SU-DHL-6 (cell line): ENCODE data around the gene ANXA5.

Experiments
- H2AFZ ChIP-seq: fragments of 200-600 bp; sonication (generic); 2 replicates; pipeline ENCODE4 v1.6.1; 2014; ENCODE audit warnings: low read depth, mild to moderate bottlenecking, moderate library complexity, mixed read lengths, antibody characterized with exemption, low read length; ENCODE audit not compliant: severe bottlenecking
- H3F3A ChIP-seq: fragments of 200-600 bp; shearing (Covaris generic); 2 replicates; pipeline ENCODE4 v1.6.0; 2016; ENCODE audit warnings: antibody characterized with exemption, mild to moderate bottlenecking; ENCODE audit not compliant: insufficient read depth
- H3K27ac ChIP-seq: fragments of 200-600 bp; sonication (generic); 2 replicates; pipeline ENCODE4 v1.5.1; 2016; ENCODE audit warnings: low read depth, mild to moderate bottlenecking, low read length, moderate library complexity, mixed read lengths
- H3K27me3 ChIP-seq: fragments of 200-600 bp; sonication (generic), shearing (Covaris generic); 2 replicates; pipeline ENCODE4 v1.6.0; 2014; ENCODE audit warnings: mild to moderate bottlenecking, low read length
- H3K36me3 ChIP-seq: fragments of 200-600 bp; sonication (generic); 2 replicates; pipeline ENCODE4 v1.6.1; 2014; ENCODE audit warnings: mild to moderate bottlenecking, low read length, mixed read lengths
- H3K4me2 ChIP-seq: fragments of 300-600, 200-600 bp; shearing (Covaris generic), sonication (generic); 2 replicates; pipeline ENCODE4 v1.6.0; 2014; ENCODE audit warnings: low read length, low read depth, mild to moderate bottlenecking; ENCODE audit not compliant: poor library complexity, severe bottlenecking
- H3K4me3 ChIP-seq: fragments of 200-600 bp; sonication (generic); 2 replicates; pipeline ENCODE4 v1.5.1; 2014; ENCODE audit warnings: antibody characterized with exemption, low read length, mild to moderate bottlenecking, mixed read lengths; ENCODE audit not compliant: insufficient read depth, poor library complexity, severe bottlenecking
- H3K79me2 ChIP-seq: fragments of 200-600 bp; sonication (generic); 2 replicates; pipeline ENCODE4 v1.6.1; 2014; ENCODE audit warnings: mild to moderate bottlenecking, low read length, moderate library complexity; ENCODE audit not compliant: insufficient read depth
- H3K9ac ChIP-seq: fragments of 200-600 bp; sonication (generic); 2 replicates; pipeline ENCODE4 v1.7.0; 2014; ENCODE audit warnings: mild to moderate bottlenecking, low read length
- H3K9me2 ChIP-seq: fragments of 200-600 bp; sonication (generic); replicated peaks from 2 replicates; pipeline ENCODE4 v1.6.1; 2014; ENCODE audit warnings: low read length; ENCODE audit not compliant: insufficient read depth
- H3K9me3 ChIP-seq: fragments of 200-600 bp; sonication (generic); 2 replicates; pipeline ENCODE4 v1.6.1; 2014; ENCODE audit warnings: low read length, mixed read lengths; ENCODE audit not compliant: insufficient read depth
- H4K20me1 ChIP-seq: fragments of 200-600 bp; sonication (generic); 2 replicates; pipeline ENCODE4 v1.6.1; 2014; ENCODE audit warnings: low read depth, mild to moderate bottlenecking, antibody characterized with exemption, low read length, moderate library complexity, mixed read lengths
- EZH2phosphoT487 ChIP-seq: fragments of 200-600 bp; sonication (generic), shearing (Covaris generic); conservative IDR thresholded peaks from 2 replicates; pipeline ENCODE4 v1.6.1; 2018; ENCODE audit warnings: mild to moderate bottlenecking, antibody characterized with exemption, low read length, moderate library complexity, mixed read lengths
- TF ChIP-seq, protein P1 (sequence below): fragments of 200-600 bp; sonication (generic); IDR thresholded peaks from one replicate; pipeline ENCODE4 v1.5.1; 2017; ENCODE audit warnings: antibody characterized with exemption, mild to moderate bottlenecking, low read length, moderate library complexity; ENCODE audit not compliant: insufficient read depth, poor library complexity, severe bottlenecking

ANXA5 gene

GRCh38 chr4:121642876-121643585 is 53.7 kb downstream of the ANXA5 start:
- no peaks in the 10 kb centered on the region for H3K36me3 ChIP-seq
- no peak overlapping the region for H3K4me2 ChIP-seq
- H3K79me2 ChIP-seq, result no peaks in the 10 kb centered on the region
- H2AFZ ChIP-seq, result no peak overlapping the region
- H4K20me1 ChIP-seq, result no peaks in the 10 kb centered on the region
- no peaks in the 10 kb centered on the region for H3K9me2 ChIP-seq
- TF ChIP-seq EZH2phosphoT487, result no peak
- TF ChIP-seq, protein P1, sequence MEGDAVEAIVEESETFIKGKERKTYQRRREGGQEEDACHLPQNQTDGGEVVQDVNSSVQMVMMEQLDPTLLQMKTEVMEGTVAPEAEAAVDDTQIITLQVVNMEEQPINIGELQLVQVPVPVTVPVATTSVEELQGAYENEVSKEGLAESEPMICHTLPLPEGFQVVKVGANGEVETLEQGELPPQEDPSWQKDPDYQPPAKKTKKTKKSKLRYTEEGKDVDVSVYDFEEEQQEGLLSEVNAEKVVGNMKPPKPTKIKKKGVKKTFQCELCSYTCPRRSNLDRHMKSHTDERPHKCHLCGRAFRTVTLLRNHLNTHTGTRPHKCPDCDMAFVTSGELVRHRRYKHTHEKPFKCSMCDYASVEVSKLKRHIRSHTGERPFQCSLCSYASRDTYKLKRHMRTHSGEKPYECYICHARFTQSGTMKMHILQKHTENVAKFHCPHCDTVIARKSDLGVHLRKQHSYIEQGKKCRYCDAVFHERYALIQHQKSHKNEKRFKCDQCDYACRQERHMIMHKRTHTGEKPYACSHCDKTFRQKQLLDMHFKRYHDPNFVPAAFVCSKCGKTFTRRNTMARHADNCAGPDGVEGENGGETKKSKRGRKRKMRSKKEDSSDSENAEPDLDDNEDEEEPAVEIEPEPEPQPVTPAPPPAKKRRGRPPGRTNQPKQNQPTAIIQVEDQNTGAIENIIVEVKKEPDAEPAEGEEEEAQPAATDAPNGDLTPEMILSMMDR, result no peak
- no peaks in the 10 kb centered on the region for H3K9me3 ChIP-seq
- no peaks in the 10 kb centered on the region for H3F3A ChIP-seq
- H3K27me3 ChIP-seq, result no peaks in the 10 kb centered on the region
- H3K4me3 ChIP-seq, result no peak overlapping the region
- H3K27ac ChIP-seq, result no peak overlapping the region
- H3K9ac ChIP-seq, result no peak overlapping the region

GRCh38 chr4:121642292-121642691 is 54.5 kb downstream of the ANXA5 start:
- Histone ChIP-seq H3K9me3 (no peaks in the 10 kb centered on the region), H3K27me3 (no peaks in the 10 kb centered on the region), H3K9me2 (no peaks in the 10 kb centered on the region), H2AFZ (no peak overlapping the region), H3K4me3 (no peak overlapping the region), H3F3A (no peaks in the 10 kb centered on the region), H3K9ac (no peak overlapping the region), H3K36me3 (no peaks in the 10 kb centered on the region), H3K79me2 (no peaks in the 10 kb centered on the region), H3K27ac (no peak overlapping the region), H3K4me2 (no peak overlapping the region), H4K20me1 (no peaks in the 10 kb centered on the region)
- TF ChIP-seq EZH2phosphoT487, result no peak
- TF ChIP-seq, protein P1, result no peak

DNA sequence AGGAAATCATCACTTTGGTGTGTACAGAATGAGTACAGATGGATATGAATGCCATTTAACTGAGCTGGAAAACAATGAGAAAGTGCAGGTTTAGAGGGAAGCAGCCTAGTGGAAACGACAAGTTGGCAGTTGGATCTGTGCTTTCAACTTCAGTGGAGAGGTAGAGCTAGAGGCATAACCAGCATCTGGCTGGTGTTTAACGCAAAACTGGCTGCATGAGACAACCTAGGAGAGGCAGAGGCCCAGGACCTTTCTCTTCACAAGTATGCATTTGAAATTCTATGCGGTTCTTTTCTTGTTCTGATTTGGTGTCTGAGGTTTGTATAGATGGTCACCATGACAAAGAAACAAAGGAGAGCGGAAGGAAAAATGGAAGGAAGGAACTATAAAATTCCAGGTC is 63.1 kb downstream of the ANXA5 start:
- no peaks in the 10 kb centered on the region for H3K27me3 ChIP-seq
- H3K9me3 ChIP-seq, result no peaks in the 10 kb centered on the region
- no peaks in the 10 kb centered on the region for H3F3A ChIP-seq
- no peak overlapping the region for H3K9ac ChIP-seq
- H3K36me3 ChIP-seq, result no peaks in the 10 kb centered on the region
- H3K79me2 ChIP-seq, result no peaks in the 10 kb centered on the region
- H2AFZ ChIP-seq, result no peak overlapping the region
- no peaks in the 10 kb centered on the region for H3K9me2 ChIP-seq
- no peaks in the 10 kb centered on the region for H4K20me1 ChIP-seq
- no peak overlapping the region for H3K4me3 ChIP-seq
- TF ChIP-seq EZH2phosphoT487, result no peak
- TF ChIP-seq, protein P1, result no peak
- no peak overlapping the region for H3K4me2 ChIP-seq
- no peak overlapping the region for H3K27ac ChIP-seq
